GM12878 (cell line): ENCODE measurements around the gene TIFAB. TPM values are rescaled to one million over a fixed set of nuclear protein-coding genes. Genes with fewer than 3 reads are reported as not detected.

Experiments used
- CHD4 ChIP-seq: fragments of 200-600 bp; sonication (generic); IDR thresholded peaks from 2 replicates; pipeline ENCODE4 v1.6.1; 2016; ENCODE audit warnings: mild to moderate bottlenecking
- CREB1 ChIP-seq: IDR thresholded peaks from 2 replicates; pipeline ENCODE4 v1.6.1; 2012; ENCODE audit warnings: low read depth, mild to moderate bottlenecking, inconsistent platforms
- EED ChIP-seq: sonication (generic); IDR thresholded peaks from 2 replicates; pipeline ENCODE4 v1.6.1; 2016; ENCODE audit warnings: antibody characterized with exemption, low read depth
- ETV6 ChIP-seq, 2 experiments: fragments of 450-650 bp in 1 of 2; IDR thresholded peaks in 1 of 2; conservative IDR thresholded peaks in 1 of 2; 2 replicates each; pipeline ENCODE4 v1.6.1; 2014; ENCODE audit warnings: antibody characterized with exemption in 1 of 2, borderline replicate concordance in 1 of 2, low read depth in 1 of 2, mild to moderate bottlenecking in 1 of 2, moderate library complexity in 1 of 2
- HDGF ChIP-seq: fragments of 450-650 bp; IDR thresholded peaks from 2 replicates; pipeline ENCODE4 v1.6.1; 2016; ENCODE audit warnings: antibody characterized with exemption
- IKZF1 ChIP-seq: fragments of 450-650 bp; conservative IDR thresholded peaks from 2 replicates; pipeline ENCODE4 v1.6.1; 2017; ENCODE audit warnings: antibody characterized with exemption, mild to moderate bottlenecking
- IKZF2 ChIP-seq, 2 experiments: fragments of 450-650 bp; IDR thresholded peaks; 2 replicates each; pipeline ENCODE4 v1.6.1; 2017; ENCODE audit warnings: mild to moderate bottlenecking in 2 of 2, moderate library complexity in 2 of 2
- MEF2B ChIP-seq: fragments of 450-650 bp; IDR thresholded peaks from 2 replicates; pipeline ENCODE4 v1.6.1; 2018; ENCODE audit warnings: mild to moderate bottlenecking, moderate library complexity; ENCODE audit not compliant: partially characterized antibody, poor library complexity, severe bottlenecking
- MTA3 ChIP-seq: IDR thresholded peaks from 2 replicates; pipeline ENCODE4 v1.6.1; 2012; ENCODE audit warnings: low read length, inconsistent platforms, borderline replicate concordance
- MYC ChIP-seq: IDR thresholded peaks from 2 replicates; pipeline ENCODE4 v1.6.1; 2011; ENCODE audit warnings: mild to moderate bottlenecking, low read length, moderate library complexity, inconsistent platforms; ENCODE audit not compliant: insufficient read depth, insufficient replicate concordance, insufficient read length, severe bottlenecking
- NBN ChIP-seq: fragments of 450-650 bp; IDR thresholded peaks from 2 replicates; pipeline ENCODE4 v1.6.1; 2016
- POLR2A ChIP-seq: IDR thresholded peaks from 2 replicates; pipeline ENCODE4 v1.6.1; 2011; ENCODE audit warnings: low read depth, mild to moderate bottlenecking, low read length
- SMARCA5 ChIP-seq: fragments of 450-650 bp; IDR thresholded peaks from 2 replicates; pipeline ENCODE4 v1.6.1; 2017; ENCODE audit warnings: mild to moderate bottlenecking
- STAT3 ChIP-seq: IDR thresholded peaks from 2 replicates; pipeline ENCODE4 v1.6.1; 2011; ENCODE audit warnings: low read depth, low read length, improper control_type of control experiment
- SUZ12 ChIP-seq: fragments of 200-600 bp; sonication (generic); IDR thresholded peaks from one replicate; pipeline ENCODE4 v1.6.1; 2018; ENCODE audit warnings: antibody characterized with exemption, mild to moderate bottlenecking; ENCODE audit not compliant: unreplicated experiment
- YY1 ChIP-seq: IDR thresholded peaks from 2 replicates; pipeline ENCODE4 v1.6.1; 2011; ENCODE audit warnings: low read depth, mild to moderate bottlenecking, low read length
- ZNF622 ChIP-seq: fragments of 450-650 bp; IDR thresholded peaks from 2 replicates; pipeline ENCODE4 v1.6.1; 2017; ENCODE audit warnings: mild to moderate bottlenecking, inconsistent platforms
- polyA plus RNA-seq, 11 experiments: library from polyadenylated mRNA; depleted of rRNA in 4 of 11; unstranded in 6 of 11; stranded (reverse) in 5 of 11; fragments of >200 nt; fragmentation: Nextera tagmentation in 4 of 11; fragmentation: Illumina TruSeq in 1 of 11; extraction: Ambion mirVana in 4 of 11; extraction: Trizol in 1 of 11; gene quantifications; 1 replicate in 1 of 11; 2 replicates in 10 of 11; pipeline versions ENCODE4 v1.2.1 to v1.2.3, GENCODE V29; 2011 to 2016; ENCODE audit warnings: inconsistent platforms in 2 of 11, missing spikeins in 2 of 11, low read depth in 1 of 11
- total RNA-seq, 4 experiments: library from RNA; depleted of rRNA in 3 of 4; stranded (reverse); fragments of >200 nt in 3 of 4; fragmentation: Illumina TruSeq in 1 of 4; extraction: Trizol in 1 of 4; gene quantifications; 2 replicates each; pipeline versions ENCODE4 v1.2.1 to v1.2.3, GENCODE V29; 2013 to 2021
- TF ChIP-seq, protein P1 (sequence below): fragments of 450-650 bp; formaldehyde crosslinking; IDR thresholded peaks from 2 replicates; pipeline ENCODE4 v1.4.0; 2020; ENCODE audit warnings: mild to moderate bottlenecking, moderate library complexity
- TF ChIP-seq, protein P2 (sequence below): fragments of 150-350 bp; IDR thresholded peaks from 2 replicates; pipeline ENCODE4 v1.6.1; 2014; ENCODE audit warnings: mild to moderate bottlenecking, low read depth, low read length
- TF ChIP-seq, protein P3 (sequence below): fragments of 450-650 bp; IDR thresholded peaks from 2 replicates; pipeline ENCODE4 v1.6.1; 2017; ENCODE audit warnings: antibody characterized with exemption, mild to moderate bottlenecking, moderate library complexity
- TF ChIP-seq, protein P4 (sequence below): IDR thresholded peaks from 2 replicates; pipeline ENCODE4 v1.6.1; 2011; ENCODE audit warnings: mild to moderate bottlenecking, low read depth, low read length, moderate library complexity; ENCODE audit not compliant: insufficient replicate concordance

TIFAB gene
- total and polyA plus RNA-seq, 10 of the 15 experiments (the other 5 are each of a cell fraction or from before 2014, with no cell fraction given), result not detected

DNA sequence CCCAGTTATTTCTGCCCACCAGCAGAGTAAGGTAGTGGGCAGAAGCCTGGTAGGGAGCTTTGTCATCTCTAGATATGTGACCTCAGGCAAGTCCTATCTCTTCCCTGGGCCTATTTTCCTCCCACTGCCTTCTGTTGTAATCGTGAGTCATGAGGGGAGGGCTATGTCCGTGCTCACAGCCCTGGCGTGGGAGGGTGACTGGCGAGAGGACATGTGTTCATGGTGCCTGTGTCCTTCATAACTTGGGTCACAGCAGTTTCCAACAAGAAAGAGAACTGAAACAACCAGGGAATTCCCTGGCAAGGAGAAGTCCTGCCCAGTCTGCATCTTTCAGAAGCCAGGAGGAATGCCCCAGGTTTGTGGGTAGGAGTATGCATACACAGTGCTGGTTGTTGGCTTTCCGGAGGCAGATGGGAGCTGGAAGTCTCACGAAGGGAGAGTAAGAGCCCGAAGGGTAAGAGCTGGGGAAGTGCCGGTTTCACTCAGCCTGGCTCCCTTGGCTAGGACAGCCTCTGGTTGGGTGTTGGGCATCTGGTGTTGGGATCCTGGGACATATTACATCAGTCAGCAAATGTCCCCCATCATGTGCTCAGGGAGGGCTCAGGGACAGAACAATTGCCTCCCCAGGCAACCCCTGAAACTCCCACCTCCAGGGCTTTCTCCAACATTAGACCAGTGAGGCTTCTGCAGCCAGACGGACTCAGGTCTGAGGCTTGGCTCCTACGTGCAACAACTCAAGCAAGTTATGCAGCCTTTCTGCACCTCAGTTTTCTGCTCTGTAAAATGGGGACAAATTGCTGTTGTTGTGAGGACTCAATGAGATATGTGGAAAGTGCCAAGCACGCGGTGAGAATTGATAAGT, 4.3 kb upstream of the TIFAB start (continued):
- TF ChIP-seq, protein P1, sequence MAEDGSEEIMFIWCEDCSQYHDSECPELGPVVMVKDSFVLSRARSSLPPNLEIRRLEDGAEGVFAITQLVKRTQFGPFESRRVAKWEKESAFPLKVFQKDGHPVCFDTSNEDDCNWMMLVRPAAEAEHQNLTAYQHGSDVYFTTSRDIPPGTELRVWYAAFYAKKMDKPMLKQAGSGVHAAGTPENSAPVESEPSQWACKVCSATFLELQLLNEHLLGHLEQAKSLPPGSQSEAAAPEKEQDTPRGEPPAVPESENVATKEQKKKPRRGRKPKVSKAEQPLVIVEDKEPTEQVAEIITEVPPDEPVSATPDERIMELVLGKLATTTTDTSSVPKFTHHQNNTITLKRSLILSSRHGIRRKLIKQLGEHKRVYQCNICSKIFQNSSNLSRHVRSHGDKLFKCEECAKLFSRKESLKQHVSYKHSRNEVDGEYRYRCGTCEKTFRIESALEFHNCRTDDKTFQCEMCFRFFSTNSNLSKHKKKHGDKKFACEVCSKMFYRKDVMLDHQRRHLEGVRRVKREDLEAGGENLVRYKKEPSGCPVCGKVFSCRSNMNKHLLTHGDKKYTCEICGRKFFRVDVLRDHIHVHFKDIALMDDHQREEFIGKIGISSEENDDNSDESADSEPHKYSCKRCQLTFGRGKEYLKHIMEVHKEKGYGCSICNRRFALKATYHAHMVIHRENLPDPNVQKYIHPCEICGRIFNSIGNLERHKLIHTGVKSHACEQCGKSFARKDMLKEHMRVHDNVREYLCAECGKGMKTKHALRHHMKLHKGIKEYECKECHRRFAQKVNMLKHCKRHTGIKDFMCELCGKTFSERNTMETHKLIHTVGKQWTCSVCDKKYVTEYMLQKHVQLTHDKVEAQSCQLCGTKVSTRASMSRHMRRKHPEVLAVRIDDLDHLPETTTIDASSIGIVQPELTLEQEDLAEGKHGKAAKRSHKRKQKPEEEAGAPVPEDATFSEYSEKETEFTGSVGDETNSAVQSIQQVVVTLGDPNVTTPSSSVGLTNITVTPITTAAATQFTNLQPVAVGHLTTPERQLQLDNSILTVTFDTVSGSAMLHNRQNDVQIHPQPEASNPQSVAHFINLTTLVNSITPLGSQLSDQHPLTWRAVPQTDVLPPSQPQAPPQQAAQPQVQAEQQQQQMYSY (CRISPR knock-in tag), result no peak
- TF ChIP-seq, protein P2, sequence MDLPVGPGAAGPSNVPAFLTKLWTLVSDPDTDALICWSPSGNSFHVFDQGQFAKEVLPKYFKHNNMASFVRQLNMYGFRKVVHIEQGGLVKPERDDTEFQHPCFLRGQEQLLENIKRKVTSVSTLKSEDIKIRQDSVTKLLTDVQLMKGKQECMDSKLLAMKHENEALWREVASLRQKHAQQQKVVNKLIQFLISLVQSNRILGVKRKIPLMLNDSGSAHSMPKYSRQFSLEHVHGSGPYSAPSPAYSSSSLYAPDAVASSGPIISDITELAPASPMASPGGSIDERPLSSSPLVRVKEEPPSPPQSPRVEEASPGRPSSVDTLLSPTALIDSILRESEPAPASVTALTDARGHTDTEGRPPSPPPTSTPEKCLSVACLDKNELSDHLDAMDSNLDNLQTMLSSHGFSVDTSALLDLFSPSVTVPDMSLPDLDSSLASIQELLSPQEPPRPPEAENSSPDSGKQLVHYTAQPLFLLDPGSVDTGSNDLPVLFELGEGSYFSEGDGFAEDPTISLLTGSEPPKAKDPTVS, result no peak
- TF ChIP-seq CREB1 (peak; percentile 59; the same call in 1 of the 2 replicates), IKZF2 (IDR thresholded peaks at IDR 0.05) (peak; percentile 91 to 92), STAT3 (no peak), MTA3 (no peak), EED (peak; percentile 82; the same call in 1 of the 2 replicates), YY1 (0 out of 2 replicates have a peak, but pooled peaks have one; percentile 12), MYC (no peak), NBN (no peak), ETV6 (conservative IDR thresholded peaks at IDR 0.05 in 1 of 2, IDR thresholded peaks at IDR 0.05 in 1 of 2; ENCODE audit: borderline replicate concordance in 1 of 2, low read depth in 1 of 2) (0 out of 4 replicates have a peak, but pooled peaks of 1 of the 2 experiments have one; percentile 11), SMARCA5 (peak; percentile 74), MEF2B (no peak), ZNF622 (no peak), SUZ12 (no peak), IKZF1 (peak; percentile 97), CHD4 (no peak), POLR2A (no peak), HDGF (no peak)
- TF ChIP-seq, protein P3, sequence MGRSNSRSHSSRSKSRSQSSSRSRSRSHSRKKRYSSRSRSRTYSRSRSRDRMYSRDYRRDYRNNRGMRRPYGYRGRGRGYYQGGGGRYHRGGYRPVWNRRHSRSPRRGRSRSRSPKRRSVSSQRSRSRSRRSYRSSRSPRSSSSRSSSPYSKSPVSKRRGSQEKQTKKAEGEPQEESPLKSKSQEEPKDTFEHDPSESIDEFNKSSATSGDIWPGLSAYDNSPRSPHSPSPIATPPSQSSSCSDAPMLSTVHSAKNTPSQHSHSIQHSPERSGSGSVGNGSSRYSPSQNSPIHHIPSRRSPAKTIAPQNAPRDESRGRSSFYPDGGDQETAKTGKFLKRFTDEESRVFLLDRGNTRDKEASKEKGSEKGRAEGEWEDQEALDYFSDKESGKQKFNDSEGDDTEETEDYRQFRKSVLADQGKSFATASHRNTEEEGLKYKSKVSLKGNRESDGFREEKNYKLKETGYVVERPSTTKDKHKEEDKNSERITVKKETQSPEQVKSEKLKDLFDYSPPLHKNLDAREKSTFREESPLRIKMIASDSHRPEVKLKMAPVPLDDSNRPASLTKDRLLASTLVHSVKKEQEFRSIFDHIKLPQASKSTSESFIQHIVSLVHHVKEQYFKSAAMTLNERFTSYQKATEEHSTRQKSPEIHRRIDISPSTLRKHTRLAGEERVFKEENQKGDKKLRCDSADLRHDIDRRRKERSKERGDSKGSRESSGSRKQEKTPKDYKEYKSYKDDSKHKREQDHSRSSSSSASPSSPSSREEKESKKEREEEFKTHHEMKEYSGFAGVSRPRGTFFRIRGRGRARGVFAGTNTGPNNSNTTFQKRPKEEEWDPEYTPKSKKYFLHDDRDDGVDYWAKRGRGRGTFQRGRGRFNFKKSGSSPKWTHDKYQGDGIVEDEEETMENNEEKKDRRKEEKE, result no peak
- TF ChIP-seq, protein P4, sequence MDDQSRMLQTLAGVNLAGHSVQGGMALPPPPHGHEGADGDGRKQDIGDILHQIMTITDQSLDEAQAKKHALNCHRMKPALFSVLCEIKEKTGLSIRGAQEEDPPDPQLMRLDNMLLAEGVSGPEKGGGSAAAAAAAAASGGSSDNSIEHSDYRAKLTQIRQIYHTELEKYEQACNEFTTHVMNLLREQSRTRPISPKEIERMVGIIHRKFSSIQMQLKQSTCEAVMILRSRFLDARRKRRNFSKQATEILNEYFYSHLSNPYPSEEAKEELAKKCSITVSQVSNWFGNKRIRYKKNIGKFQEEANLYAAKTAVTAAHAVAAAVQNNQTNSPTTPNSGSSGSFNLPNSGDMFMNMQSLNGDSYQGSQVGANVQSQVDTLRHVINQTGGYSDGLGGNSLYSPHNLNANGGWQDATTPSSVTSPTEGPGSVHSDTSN, result no peak
